ENCODE measurements around the gene MISP. TPM values are rescaled to one million over a fixed set of nuclear protein-coding genes. Genes with fewer than 3 reads are reported as not detected.

MISP gene
- total and polyA plus RNA-seq, 9 of the 15 experiments (the other 6 are each of a cell fraction or from before 2014, with no cell fraction given): 0.04 to 0.29 (median 0.05) TPM; not detected in 5

DNA sequence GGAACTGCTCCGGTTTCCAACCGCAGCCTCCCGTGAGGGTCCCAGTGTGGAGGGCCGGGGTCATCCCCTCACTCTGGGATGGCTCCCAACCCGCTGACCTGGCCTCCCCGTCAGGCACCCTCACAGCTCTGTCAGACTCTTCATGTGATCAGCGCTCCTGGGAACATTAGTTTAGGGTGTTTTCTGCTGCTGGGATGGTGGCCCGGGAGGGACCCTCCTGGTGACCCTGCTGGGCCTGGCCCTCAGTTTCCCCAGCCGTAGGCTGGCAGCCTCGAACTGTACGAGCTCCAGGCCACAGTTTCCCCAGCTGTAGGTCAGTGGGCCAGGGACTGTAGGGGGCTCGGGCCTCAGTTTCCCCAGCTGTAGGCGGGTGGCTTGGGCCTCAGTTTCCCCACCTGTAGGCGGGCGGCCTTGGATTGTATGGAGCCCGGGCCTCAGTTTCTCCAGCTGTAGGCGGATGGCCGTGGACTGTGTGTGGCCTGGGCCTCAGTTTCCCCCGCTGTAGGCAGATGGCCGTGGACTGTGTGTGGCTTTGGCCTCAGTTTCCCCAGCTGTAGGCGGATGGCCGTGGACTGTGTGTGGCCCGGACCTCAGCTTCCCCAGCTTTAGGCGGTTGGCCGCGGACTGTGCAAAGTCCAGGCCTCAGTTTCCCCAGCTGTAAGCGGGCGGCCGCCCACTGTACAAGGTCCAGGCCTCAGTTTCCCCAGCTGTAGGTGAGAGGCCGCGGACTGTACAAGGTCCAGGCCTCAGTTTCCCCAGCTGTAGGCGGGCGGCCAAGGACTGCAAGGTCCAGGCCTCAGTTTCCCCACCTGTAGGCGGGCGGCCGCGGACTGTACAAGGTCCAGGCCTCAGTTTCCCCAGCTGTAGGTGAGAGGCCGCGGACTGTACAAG lies 45.0 kb downstream of the MISP start:
- H3K79me2 ChIP-seq (ENCODE audit: control insufficient read depth, insufficient read depth, low read length): peaks cover 52% of the 10 kb centered on the region
- peak overlapping the region; percentile 80 for H3K4me2 ChIP-seq (ENCODE audit: insufficient read depth, low read length)
- 66% methylated on average over 35 of the region's 39 CpGs for WGBS (ENCODE audit: insufficient coverage, low coverage, missing lambda C conversion rate)
- in situ Hi-C loops (cut with MboI) (no loop called here), intact Hi-C loops (cut with micrococcal nuclease) (no loop called here)
- peak overlapping the region; percentile 89; the same call in 2 of the 3 replicates for H3K27ac ChIP-seq (ENCODE audit: extremely low read depth, low read depth, low read length)
- no TSS peak for BruUV-seq (replicated peaks)
- CTCF ChIA-PET (ENCODE audit: low intra/inter-chr PET ratio): no interaction called here
- no peak for FAIRE-seq
- H4K20me1 ChIP-seq (replicated peaks; ENCODE audit: control insufficient read depth, insufficient read depth, low read length): peaks cover 29% of the 10 kb centered on the region
- peak overlapping the region; percentile 92 to 95 for H3K9ac ChIP-seq (ENCODE audit: insufficient read depth in 1 of 2, low read depth in 2 of 2, low read length in 2 of 2)
- no peak for DNase-seq (ENCODE audit: extremely low read depth in 1 of 4, low spot score in 3 of 4)
- ATAC-seq: no peak
- peaks cover 34 to 81% of the 10 kb centered on the region in 2 experiments for H3K4me1 ChIP-seq (replicated peaks in 1 of 2; ENCODE audit: control insufficient read depth in 2 of 2, insufficient read depth in 2 of 2, low read length in 2 of 2)
- POLR2A ChIA-PET: interaction anchor here (1.3 to 1.5 kb wide), 2 partner anchors 9 to 11 kb away, joined by 5 read pairs; no protein-coding TSS in a partner anchor
- peaks cover 29% of the 10 kb centered on the region for H3K36me3 ChIP-seq (ENCODE audit: control insufficient read depth, insufficient read depth, low read length)
- no peak overlapping the region for H2AFZ ChIP-seq (ENCODE audit: low read depth, low read length)
- H3K27me3 ChIP-seq (ENCODE audit: control insufficient read depth in 2 of 2, insufficient read depth in 2 of 2, low read length in 2 of 2): no peaks in the 10 kb centered on the region
- peak overlapping the region; percentile 55 for H3K4me3 ChIP-seq
- H3K9me3 ChIP-seq (replicated peaks; ENCODE audit: control insufficient read depth, insufficient read depth, low read depth, low read length): peaks cover 3% of the 10 kb centered on the region; the same call in 1 of the 2 replicates
- H3K9me1 ChIP-seq (ENCODE audit: control insufficient read depth, insufficient read depth, low read length): peaks cover 7% of the 10 kb centered on the region
- TF ChIP-seq GTF2E2 (tag; IDR thresholded peaks at IDR 0.05) (0 out of 2 replicates have a peak, but pooled peaks have one; percentile 30), RBM22 (IDR thresholded peaks at IDR 0.05; ENCODE audit: low read depth, low read length, poor library complexity, severe bottlenecking) (peak; percentile 17), POLR2G (IDR thresholded peaks at IDR 0.05; ENCODE audit: low read depth, low read length) (peak; percentile 26; the same call in 1 of the 2 replicates), PCBP2 (IDR thresholded peaks at IDR 0.05; ENCODE audit: low read depth, low read length, poor library complexity, severe bottlenecking) (no peak), CC2D1A (IDR thresholded peaks at IDR 0.05) (no peak), TRIM28 (IDR thresholded peaks at IDR 0.05) (no peak), CHD4 (IDR thresholded peaks at IDR 0.05; ENCODE audit: insufficient read depth, insufficient replicate concordance, low read depth, low read length, poor library complexity, severe bottlenecking) (peak; percentile 82), SP1 (CRISPR knock-in tag; IDR thresholded peaks at IDR 0.05) (0 out of 2 replicates have a peak, but pooled peaks have one; percentile 25), RBM39 (optimal IDR thresholded peaks at IDR 0.05; ENCODE audit: low read depth, low read length) (no peak), MAFG (tag; conservative IDR thresholded peaks at IDR 0.05) (no peak), ZNF586 (CRISPR knock-in tag; conservative IDR thresholded peaks at IDR 0.05) (no peak), ZNF431 (CRISPR knock-in tag; IDR thresholded peaks at IDR 0.05) (0 out of 2 replicates have a peak, but pooled peaks have one; percentile 8), LARP7 (IDR thresholded peaks at IDR 0.05) (no peak)
- TF ChIP-seq, protein P1, sequence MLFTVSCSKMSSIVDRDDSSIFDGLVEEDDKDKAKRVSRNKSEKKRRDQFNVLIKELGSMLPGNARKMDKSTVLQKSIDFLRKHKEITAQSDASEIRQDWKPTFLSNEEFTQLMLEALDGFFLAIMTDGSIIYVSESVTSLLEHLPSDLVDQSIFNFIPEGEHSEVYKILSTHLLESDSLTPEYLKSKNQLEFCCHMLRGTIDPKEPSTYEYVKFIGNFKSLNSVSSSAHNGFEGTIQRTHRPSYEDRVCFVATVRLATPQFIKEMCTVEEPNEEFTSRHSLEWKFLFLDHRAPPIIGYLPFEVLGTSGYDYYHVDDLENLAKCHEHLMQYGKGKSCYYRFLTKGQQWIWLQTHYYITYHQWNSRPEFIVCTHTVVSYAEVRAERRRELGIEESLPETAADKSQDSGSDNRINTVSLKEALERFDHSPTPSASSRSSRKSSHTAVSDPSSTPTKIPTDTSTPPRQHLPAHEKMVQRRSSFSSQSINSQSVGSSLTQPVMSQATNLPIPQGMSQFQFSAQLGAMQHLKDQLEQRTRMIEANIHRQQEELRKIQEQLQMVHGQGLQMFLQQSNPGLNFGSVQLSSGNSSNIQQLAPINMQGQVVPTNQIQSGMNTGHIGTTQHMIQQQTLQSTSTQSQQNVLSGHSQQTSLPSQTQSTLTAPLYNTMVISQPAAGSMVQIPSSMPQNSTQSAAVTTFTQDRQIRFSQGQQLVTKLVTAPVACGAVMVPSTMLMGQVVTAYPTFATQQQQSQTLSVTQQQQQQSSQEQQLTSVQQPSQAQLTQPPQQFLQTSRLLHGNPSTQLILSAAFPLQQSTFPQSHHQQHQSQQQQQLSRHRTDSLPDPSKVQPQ (CRISPR knock-in tag; IDR thresholded peaks at IDR 0.05; ENCODE audit: borderline replicate concordance): no peak
- TF ChIP-seq, protein P2, sequence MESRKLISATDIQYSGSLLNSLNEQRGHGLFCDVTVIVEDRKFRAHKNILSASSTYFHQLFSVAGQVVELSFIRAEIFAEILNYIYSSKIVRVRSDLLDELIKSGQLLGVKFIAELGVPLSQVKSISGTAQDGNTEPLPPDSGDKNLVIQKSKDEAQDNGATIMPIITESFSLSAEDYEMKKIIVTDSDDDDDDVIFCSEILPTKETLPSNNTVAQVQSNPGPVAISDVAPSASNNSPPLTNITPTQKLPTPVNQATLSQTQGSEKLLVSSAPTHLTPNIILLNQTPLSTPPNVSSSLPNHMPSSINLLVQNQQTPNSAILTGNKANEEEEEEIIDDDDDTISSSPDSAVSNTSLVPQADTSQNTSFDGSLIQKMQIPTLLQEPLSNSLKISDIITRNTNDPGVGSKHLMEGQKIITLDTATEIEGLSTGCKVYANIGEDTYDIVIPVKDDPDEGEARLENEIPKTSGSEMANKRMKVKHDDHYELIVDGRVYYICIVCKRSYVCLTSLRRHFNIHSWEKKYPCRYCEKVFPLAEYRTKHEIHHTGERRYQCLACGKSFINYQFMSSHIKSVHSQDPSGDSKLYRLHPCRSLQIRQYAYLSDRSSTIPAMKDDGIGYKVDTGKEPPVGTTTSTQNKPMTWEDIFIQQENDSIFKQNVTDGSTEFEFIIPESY (CRISPR knock-in tag; IDR thresholded peaks at IDR 0.05): peak; percentile 63; the same call in 1 of the 2 replicates
